LoVo (cell line): Measurements from ENCODE around the gene PBLD.
"Not testable (repeated sequence)": the region's sequence is repeated elsewhere in the genome, so short reads cannot be mapped to it uniquely, and the experiment has no call there.

Experiments used
- DNase-seq: peaks from one replicate; pipeline ENCODE4 v3.0.0-alpha.2; 2016; ENCODE audit warnings: low spot score

The PBLD gene

GRCh38 chr10:68278906-68279753 is 53.6 kb downstream of the PBLD start:
- not testable (repeated sequence) for DNase-seq

GRCh38 chr10:68277814-68278213 is 54.9 kb downstream of the PBLD start:
- not testable (repeated sequence) for DNase-seq

- no peak for DNase-seq
Measured at GRCh38 chr10:68276224-68276623, 56.5 kb downstream of the PBLD start.

- DNase-seq, result no peak
Measured at GRCh38 chr10:68275600-68276126, 57.1 kb downstream of the PBLD start.

- no peak for DNase-seq
Measured at GRCh38 chr10:68272833-68273232, 59.9 kb downstream of the PBLD start.

- DNase-seq, result no peak
Measured at GRCh38 chr10:68271196-68271882, 61.4 kb downstream of the PBLD start.

- DNase-seq, result no peak
Measured at GRCh38 chr10:68269562-68270290, 63.0 kb downstream of the PBLD start.

- DNase-seq, result no peak
Measured at GRCh38 chr10:68261132-68261856, 71.4 kb downstream of the PBLD start.

GRCh38 chr10:68253346-68253745 is 79.4 kb downstream of the PBLD start:
- DNase-seq, result no peak

- DNase-seq, result no peak
Measured at GRCh38 chr10:68251625-68252495, 80.9 kb downstream of the PBLD start.

GRCh38 chr10:68251151-68251550 is 81.6 kb downstream of the PBLD start:
- no peak for DNase-seq

- no peak for DNase-seq
Measured at GRCh38 chr10:68249297-68249696, 83.4 kb downstream of the PBLD start.

- DNase-seq, result no peak
Measured at GRCh38 chr10:68247931-68248330, 84.8 kb downstream of the PBLD start.

GRCh38 chr10:68246397-68246796 is 86.3 kb downstream of the PBLD start:
- not testable (repeated sequence) for DNase-seq

- DNase-seq, result no peak
Measured at GRCh38 chr10:68242051-68242450, 90.7 kb downstream of the PBLD start.

- no peak for DNase-seq
Measured at GRCh38 chr10:68239596-68240150, 93.1 kb downstream of the PBLD start.

- DNase-seq, result no peak
Measured at GRCh38 chr10:68239069-68239468, 93.7 kb downstream of the PBLD start.

GRCh38 chr10:68238371-68238770 is 94.4 kb downstream of the PBLD start:
- no peak for DNase-seq

- DNase-seq, result no peak
Measured at GRCh38 chr10:68237173-68237572, 95.6 kb downstream of the PBLD start.

- no peak for DNase-seq
Measured at GRCh38 chr10:68235581-68235980, 97.1 kb downstream of the PBLD start.
